RKO (cell line): ENCODE data around the gene HBEGF.
A peak's percentile ranks its signal among the peaks of the same experiment; 100 is the strongest.

Experiments
- DNase-seq: peaks from one replicate; pipeline ENCODE4 v3.0.0-alpha.2; 2016; ENCODE audit warnings: low spot score

The HBEGF gene, protein sequence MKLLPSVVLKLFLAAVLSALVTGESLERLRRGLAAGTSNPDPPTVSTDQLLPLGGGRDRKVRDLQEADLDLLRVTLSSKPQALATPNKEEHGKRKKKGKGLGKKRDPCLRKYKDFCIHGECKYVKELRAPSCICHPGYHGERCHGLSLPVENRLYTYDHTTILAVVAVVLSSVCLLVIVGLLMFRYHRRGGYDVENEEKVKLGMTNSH

DNA sequence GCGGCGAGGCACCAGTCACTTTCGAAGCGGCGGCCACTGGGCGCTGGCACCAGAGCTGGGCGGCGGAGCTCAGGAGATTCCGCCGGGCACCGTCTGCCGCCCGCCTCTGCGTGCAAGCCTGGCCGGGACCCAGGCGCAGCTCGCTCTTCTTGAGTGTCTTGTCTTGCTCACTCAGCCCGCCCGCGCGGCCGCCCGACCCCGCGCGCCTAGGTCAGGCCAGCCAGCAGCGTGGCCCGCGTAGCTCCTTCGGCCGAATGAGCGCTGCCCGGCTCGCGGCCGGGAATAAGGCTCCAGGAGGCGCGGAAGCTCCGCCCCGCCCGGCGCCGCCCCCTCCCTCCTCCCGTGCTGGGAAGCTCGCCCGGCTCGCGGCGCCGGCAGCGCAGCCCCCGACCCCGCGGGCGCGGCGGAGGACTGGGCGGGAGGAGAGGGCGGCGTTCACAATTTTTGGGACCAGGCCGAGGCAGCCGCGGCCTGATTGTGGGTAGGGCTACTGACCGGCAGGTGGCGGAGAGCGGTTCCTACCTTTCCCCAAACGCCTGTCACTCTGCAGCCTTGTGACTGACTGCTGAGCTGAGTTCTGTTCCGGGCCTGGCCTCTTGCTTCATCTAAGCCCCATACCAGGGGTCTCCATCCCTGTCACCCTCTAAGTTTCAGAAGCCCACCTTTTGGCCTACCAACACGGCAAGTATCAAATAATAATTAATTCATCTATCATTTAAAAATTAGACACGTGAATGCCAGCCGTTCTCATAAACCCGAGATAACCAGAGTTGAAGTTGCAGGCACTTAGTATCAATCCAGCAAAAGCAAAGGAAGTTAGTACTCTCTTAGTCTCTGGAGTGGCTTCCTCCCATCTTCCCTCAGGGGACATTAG, at the start of gene HBEGF:
HBEGF (minus strand) TSS at position 256 of the 874 bp plus-strand sequence. CDS start 275 bp downstream, outside the sequence.
- DNase-seq: peak; percentile 84

DNA sequence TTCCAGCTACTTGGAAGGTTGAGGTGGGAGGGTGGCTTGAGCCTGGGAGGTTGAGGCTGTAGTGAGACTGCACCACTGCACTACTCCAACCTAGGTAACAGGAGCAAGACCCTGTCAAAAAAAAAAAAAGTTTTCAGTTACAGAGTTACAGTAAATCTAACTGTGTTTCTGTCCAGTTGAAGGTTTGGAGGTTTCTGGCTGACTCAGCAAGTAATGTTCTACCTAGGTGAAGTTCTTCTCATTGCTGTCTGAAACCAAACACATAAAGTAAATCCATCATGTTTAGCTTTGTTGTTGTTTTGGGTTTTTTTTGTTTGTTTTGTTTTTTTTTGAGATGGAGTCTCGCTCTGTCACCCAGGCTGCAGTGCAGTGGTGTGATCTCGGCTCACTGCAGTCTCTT, 47.3 kb upstream of the HBEGF start:
- DNase-seq: no peak

DNA sequence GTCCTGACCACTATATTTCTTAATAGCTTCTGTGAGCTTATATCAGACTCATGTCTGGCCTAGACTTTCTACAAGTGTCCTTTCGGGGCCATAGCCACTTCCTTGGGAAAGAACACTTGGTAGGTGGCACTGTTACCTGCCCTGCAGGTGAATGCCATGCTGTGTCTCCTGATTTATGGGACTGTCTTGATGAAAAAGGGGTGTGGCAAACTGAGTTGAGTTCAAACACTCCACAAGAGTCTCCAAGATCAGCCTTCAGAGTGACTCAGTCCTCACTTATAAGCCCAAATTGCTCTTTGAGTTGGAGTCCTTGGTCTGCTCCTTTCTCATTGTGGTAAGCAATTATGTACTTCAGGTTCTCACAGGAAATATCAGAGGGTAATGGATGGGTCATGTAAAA, 45.3 kb upstream of the HBEGF start:
- DNase-seq: no peak

DNA sequence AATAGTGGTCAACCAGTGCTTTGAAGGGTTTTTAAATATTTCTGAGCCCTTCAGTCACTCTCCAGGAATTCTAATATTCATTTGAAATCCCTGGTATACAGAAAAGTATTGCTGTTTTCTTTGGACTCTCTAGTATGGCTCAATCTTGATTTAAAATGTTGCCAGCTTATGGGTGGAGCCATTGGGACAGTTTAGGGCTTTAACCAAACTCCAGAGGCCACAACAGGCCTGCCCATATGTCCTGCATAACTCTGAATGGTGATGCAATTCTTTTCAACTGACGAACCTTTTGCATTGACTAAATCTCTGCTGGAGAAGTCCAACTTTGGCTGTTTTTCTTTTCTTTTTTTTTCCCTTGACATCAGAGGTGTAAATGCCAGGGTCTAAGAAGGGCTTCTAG, 44.9 kb upstream of the HBEGF start:
- no peak for DNase-seq

DNA sequence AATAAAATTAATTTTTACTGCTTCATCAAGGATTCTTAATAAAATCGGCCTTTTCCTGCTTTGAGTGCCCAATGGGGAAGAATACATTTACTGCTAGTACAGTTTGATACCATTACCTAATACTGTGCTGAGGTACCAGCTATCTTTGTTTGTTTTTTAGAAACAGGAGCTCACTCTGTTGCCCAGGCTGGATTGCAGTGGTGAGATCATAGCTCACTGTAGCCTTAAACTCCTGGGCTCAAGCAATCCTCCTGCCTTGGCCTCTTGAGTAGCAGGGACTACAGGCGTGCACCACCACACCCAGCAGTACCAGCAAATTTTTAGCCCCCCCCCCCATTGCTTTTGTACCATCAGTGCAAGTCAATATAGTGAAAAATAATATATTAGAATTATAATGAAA, 41.6 kb upstream of the HBEGF start:
- DNase-seq: no peak

DNA sequence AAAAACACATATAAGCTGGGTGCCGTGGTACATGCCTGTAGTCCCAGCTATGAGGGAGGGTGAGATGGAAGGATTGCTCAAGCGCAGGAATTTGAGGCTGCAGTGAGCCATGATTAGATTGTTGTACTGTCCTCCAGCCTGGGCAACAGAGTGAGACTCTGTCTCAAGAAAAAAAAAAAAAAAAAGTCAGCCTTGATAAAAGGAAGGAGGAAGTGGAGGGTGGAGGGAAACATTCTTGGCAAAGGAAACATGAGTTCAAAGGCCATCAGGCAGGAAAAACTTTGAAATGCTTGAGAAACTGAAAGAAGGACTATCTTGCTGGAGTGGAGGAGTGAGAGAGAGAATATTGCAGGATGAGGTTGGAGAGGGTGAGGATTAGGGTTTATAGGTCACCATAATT, 36.9 kb upstream of the HBEGF start:
- no peak for DNase-seq

DNA sequence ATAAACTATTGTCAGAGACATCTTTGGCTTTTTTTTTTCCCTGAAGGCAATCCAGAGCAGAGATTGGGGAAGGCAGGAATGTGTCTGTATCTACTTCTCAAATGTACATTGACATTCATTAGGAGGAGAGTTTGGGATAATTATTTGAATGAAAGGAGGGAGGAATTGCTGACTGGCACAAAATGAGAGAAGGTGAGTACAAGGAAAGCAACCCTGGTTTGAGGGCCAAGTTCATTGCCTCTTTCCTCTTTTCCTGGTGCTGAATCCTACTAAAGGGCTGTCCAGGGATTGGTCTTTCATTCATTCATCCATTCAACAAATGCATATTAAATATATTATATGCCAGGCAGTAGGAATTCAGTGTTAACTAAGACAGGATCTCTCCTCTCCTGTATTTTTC, 36.5 kb upstream of the HBEGF start:
- DNase-seq: no peak

DNA sequence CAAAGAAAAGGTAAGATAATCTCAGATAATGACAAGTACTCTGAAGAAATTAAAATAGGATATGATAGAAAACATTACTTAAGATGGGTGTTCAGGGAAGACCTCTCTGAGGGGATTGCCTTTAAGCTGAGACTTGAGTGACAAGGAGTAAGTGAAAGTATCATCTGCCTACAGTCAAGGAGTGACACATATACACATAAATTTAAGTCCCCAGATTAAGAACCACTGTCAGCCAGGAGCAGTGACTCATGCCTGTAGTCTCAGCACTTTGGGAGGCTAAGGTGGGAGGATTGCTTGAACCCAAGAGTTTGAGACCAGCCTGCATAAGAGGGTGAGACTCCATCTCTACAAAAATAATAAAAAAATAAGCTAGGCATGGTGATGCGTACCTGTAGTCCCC, 35.6 kb upstream of the HBEGF start:
- DNase-seq: no peak

DNA sequence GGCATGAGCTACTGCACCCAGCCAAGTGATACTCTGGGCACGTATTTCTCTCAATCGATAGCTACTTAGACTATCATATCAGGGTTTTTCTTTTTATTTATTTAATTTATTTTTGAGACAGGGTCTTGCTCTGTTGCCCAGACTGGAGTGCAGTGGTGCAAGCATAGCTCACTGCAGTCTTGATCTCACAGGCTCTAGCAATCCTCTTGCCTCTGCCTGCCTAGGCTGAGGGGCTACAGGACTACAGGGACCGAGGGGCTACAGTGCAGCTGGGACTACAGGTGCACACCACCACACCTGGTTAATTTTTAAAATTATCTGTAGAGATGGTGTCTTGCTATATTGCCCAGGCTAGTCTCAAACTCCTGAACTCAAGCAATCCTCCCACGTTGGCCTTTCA, 34.9 kb upstream of the HBEGF start:
- no peak for DNase-seq

DNA sequence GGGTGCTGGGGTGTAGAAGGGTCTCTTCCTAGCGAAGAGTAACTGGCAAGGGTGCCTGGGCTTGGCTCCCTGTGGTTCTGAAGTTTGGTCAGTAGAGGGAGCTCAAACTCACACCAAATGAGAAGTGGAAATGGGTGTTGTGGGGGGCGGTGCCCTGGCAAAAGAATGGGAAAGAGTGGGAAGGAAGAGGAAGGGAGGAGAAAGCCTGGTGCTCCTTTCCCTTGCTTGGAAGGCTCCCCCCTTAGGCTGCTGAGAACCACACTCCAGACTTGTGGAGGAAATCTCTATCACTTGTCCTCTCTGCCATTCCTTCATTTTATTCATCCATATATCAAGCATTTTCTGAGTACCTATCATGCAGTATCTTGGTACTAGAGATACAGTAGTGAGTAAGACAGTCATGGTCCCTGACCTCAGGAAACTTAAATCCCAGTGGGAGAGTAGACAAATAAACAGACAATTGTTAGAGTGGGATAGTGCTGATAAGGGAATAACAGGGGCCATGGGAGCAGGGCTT, 26.6 kb upstream of the HBEGF start:
- peak; percentile 77 for DNase-seq

DNA sequence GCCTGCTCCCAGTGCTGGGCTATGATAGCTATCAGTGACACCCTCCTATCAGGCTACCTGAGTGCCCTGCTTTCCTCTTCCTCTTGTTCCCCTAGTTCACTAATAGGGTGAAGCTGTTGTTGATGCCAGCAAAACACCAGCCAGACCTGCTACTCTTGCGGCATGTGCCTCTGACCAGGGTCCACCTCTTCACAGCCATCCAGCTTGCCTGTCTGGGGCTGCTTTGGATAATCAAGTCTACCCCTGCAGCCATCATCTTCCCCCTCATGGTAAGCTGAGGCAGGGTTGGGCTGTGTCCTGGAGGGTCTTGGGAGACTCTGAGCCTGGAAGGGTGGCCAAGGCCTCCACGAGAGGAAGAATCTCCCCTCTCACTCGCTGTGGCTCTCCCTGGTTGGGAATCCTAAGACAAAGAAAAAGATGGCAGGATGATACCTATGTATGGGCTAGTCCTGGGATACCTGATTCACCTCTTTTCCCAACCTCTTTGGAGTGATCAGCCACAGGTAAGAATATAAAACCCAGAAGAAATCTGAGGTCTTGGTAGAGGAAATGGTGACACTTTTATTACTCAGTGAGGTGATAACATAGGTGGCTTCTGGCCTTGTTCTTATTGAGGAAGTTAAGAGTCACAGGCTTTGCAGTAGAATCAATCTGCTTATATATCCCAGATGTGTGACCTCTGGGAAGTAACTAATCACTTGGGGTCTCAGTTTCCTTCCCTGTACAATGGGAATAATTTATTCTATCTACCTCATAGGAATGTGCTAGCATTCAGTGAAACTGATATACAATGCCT, 25.2 kb upstream of the HBEGF start:
- DNase-seq: no peak

DNA sequence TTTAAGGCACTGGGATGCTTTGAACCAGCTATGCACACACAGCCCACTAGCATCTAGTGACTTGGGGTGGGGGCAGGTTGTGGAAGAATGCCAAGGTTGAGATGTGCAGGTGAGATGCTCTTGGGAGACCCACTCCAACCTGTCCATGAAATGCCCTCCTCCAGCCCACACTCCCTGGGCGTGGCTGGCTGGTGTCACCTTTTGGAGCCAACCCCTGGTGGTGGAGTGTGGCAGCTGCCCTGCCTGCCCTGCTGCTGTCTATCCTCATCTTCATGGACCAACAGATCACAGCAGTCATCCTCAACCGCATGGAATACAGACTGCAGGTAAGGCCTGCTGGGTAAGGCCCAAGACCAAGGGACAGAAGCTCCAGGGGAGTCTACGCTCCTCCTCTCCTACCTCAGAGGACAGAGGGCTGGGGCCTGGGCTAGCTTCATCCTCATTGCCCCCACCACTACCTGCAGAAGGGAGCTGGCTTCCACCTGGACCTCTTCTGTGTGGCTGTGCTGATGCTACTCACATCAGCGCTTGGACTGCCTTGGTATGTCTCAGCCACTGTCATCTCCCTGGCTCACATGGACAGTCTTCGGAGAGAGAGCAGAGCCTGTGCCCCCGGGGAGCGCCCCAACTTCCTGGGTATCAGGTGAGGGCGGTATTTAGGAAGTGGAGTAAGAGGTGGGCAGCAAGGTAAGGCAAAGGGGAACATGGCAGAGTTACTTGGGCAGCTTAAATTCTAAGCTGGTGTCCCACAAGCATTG, 21.0 kb upstream of the HBEGF start:
- DNase-seq: no peak

DNA sequence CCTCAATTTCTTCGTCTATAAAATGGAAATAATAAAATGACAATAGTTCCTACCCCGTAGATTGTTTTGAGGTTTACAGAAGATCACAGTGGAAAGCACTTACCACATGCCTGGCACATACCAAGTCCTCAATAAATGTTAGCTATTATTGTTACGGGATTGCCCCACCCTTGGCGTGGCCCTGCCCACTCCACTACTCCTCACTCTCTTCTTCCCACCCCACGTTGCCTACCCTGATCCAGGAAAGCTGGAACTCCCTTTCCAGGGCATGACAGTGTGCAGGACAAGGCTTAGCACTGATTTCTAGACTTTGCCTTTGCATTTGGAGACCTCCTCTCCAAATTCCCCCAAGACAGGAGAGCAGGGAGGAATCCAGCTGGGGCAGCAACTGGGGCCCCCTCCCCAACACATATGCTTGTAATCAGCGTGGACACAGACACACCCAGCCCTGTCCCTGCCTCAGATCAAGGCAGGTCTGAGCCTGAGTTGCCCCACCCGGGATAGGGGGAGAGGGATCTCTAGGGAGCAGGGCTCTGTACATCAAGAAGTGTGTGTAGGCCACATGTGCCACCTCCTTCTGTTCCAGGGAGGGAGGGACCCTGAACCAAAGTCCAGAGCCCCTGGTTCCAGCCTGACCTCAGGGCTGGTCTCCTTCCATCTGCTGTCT, 20.3 kb upstream of the HBEGF start:
- no peak for DNase-seq

DNA sequence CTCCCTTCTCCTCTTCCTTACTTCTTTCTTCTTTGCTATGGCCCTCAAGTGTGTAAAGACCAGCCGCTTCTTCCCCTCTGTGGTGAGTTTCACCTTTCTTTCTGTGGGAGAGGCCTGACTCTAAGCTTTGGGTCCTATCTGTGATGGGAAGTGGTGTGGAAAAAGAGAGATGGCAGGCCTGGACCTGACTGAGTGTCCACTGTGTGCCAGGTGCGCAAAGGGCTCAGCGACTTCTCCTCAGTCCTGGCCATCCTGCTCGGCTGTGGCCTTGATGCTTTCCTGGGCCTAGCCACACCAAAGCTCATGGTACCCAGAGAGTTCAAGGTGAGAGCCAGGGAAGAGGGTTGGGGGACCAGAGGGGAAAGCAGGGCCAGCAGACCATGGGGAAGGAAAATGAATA, 19.5 kb upstream of the HBEGF start:
- DNase-seq: no peak

DNA sequence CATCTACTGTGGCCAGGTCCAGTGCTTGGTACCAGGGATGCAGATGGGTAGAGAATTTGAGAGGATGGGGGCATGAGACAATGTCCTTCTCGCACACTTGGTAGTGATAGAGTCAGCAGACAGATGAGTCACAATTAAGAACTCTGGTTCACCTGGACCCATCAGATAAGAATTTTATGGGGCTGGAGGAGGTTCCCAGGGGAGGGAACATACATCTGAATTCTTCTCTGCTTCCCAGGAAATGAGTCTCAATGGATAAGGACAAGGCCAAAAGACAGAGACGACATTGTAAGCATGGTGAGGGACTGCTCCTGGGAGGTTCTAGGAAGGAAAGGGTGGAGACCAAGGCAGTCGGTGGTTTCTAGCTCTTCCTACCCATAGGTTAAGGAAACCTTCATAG, 18.9 kb upstream of the HBEGF start:
- DNase-seq: no peak

DNA sequence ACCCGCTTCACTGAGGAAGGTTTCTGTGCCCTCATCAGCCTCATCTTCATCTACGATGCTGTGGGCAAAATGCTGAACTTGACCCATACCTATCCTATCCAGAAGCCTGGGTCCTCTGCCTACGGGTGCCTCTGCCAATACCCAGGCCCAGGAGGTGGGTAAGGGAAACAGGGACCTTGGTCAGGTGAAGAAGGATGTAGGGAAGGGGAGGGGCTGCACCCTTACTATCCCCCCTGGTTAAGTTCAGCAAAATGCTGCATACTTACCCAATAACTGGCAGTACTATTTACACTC, 18.0 kb upstream of the HBEGF start:
- DNase-seq: no peak

DNA sequence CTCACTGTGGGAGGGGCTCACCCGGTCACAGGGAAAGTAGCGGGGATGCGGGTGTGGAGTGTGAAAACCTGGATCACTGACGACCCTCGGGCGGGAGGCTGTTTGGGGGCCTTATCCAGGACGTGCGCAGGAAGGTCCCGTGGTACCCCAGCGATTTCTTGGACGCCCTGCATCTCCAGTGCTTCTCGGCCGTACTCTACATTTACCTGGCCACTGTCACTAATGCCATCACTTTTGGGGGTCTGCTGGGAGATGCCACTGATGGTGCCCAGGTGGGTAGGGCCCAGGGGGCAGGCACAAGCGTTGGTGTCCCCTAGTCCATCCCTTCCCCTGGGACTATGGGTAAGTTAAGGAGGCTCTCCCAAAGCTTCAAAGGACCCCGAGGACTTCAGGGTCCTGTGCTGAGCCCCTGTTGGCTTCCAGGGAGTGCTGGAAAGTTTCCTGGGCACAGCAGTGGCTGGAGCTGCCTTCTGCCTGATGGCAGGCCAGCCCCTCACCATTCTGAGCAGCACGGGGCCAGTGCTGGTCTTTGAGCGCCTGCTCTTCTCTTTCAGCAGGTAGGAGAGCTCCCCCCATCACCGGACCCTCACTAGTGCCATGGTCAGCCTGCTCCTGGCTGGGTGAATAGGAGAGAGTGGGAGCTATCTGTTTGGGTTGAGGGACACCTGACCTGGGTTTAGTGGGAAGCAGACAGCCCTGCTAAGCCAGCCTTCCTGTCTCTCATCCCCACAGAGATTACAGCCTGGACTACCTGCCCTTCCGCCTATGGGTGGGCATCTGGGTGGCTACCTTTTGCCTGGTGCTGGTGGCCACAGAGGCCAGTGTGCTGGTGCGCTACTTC, 17.4 kb upstream of the HBEGF start:
- DNase-seq: no peak

DNA sequence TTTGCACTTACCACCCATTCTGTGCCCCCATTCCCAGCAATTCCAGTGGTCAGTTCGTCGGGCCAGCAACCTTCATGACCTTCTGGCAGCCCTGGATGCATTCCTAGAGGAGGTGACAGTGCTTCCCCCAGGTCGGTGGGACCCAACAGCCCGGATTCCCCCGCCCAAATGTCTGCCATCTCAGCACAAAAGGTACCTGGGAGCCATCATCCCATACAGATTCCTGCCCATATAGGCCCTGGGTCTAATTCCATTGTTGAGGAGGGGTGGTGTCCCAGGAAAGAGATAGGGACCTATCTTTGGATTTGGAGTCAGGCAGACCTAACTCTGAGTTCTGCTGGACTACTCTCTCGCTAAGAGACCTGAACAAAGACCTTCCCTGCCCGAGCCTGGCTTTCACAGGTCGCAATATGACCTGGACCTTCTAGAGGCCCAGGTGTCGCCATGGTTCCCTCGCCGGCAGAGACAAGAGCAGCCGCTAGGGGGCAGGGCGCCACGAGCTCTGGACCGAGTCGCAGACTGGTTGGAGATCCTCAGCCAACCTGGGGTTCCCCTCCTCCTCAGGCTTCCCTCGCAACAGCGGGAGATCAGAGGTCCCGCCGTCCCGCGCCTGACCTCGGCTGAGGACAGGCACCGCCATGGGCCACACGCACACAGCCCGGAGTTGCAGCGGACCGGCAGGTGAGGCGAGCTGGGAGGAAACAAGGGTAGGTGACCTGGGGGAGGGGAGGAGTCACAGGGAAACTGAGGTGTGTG, 16.6 kb upstream of the HBEGF start:
- DNase-seq: no peak

DNA sequence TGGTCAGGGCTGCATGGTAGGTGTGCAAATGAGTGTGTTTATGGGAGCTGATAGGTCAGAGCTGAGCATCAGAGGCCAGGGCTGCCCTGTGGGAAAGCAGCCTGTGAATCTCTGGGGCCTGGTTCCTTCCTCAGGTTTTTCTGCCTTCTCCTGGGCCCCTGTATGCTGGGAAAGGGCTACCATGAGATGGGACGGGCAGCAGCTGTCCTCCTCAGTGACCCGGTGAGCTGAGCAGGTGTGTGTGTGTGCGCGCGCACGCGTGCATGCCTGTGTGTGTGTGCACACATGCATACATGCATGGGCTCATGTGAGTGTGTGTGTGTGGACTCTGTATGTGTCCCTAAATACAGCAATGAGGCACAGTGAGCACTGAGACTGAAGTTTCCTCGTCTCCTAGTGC, 15.9 kb upstream of the HBEGF start:
- DNase-seq: no peak

DNA sequence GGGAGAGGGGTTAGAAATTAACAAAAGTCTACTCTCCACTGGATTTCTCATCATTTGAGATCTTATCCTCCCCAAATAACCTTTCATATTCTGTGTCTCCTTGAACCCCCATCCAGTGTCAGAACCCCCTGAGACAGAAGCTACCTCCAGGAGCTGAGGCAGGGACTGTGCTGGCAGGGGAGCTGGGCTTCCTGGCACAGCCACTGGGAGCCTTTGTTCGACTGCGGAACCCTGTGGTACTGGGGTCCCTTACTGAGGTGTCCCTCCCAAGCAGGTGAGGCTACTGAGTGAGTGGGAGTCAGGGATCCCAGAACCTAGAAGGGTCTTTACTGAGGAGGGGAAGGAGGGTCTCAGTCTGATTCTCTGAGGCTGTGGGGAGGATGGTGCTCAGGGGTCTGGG, 15.5 kb upstream of the HBEGF start:
- no peak for DNase-seq
